IMR-90 (cell line): ENCODE results near the gene ST6GALNAC3. TPM values are rescaled to one million over a fixed set of nuclear protein-coding genes. Genes with fewer than 3 reads are reported as not detected.

Experiments used
- ATAC-seq: fragments of 200-7000 bp; cut with Tn5 transposase; 2 replicates; pipeline ENCODE4 v1.9.1; 2020; ENCODE audit warnings: low read depth, mild to moderate bottlenecking, moderate library complexity
- BruUV-seq: library from RNA; stranded (reverse); fragments of 400-500 nt; replicated peaks from 2 replicates; lab custom pipeline; 2021; lab: Mats Ljungman, UMichigan
- CTCF ChIA-PET: fragments of 300-600 bp; formaldehyde crosslinking; extraction: SDS; loops from one replicate; lab custom pipeline; 2021; ENCODE audit warnings: antibody characterized with exemption; lab: Yijun Ruan, JAX
- POLR2A ChIA-PET: fragments of 300-600 bp; sonication (Branson Sonifier 250); formaldehyde crosslinking; loops from one replicate; lab custom pipeline; 2022; ENCODE audit warnings: antibody characterized with exemption; ENCODE audit not compliant: unreplicated experiment; lab: Charles Lee
- DNase-seq: peaks from one replicate; pipeline ENCODE4 v3.0.0; 2013
- H2AFZ ChIP-seq: replicated peaks from 2 replicates; pipeline ENCODE3; 2013; ENCODE audit warnings: low read length, mild to moderate bottlenecking; ENCODE audit not compliant: poor library complexity
- H2AK5ac ChIP-seq: 2 replicates; pipeline ENCODE4 v1.6.1; 2013; ENCODE audit warnings: low read depth, low read length, inconsistent platforms
- H2AK9ac ChIP-seq: replicated peaks from 2 replicates; pipeline ENCODE3; 2013; ENCODE audit warnings: mild to moderate bottlenecking, low read depth, low read length, moderate library complexity; ENCODE audit not compliant: poor library complexity
- H2BK120ac ChIP-seq: 2 replicates; pipeline ENCODE4 v1.6.1; 2013; ENCODE audit warnings: low read depth, low read length, inconsistent platforms
- H2BK15ac ChIP-seq: 3 replicates; pipeline ENCODE4 v1.6.1; 2013; ENCODE audit warnings: low read depth, low read length, inconsistent platforms
- H2BK20ac ChIP-seq: 2 replicates; pipeline ENCODE4 v1.6.1; 2013; ENCODE audit warnings: low read depth, mild to moderate bottlenecking, inconsistent platforms, low read length, moderate library complexity
- H2BK5ac ChIP-seq: 2 replicates; pipeline ENCODE4 v1.6.1; 2013; ENCODE audit warnings: mild to moderate bottlenecking, low read depth, low read length, inconsistent platforms; ENCODE audit not compliant: poor library complexity, severe bottlenecking
- H3K14ac ChIP-seq: replicated peaks from 2 replicates; pipeline ENCODE4 v1.6.1; 2013; ENCODE audit warnings: low read depth, low read length, inconsistent platforms
- H3K18ac ChIP-seq: 2 replicates; pipeline ENCODE4 v1.6.1; 2013; ENCODE audit warnings: low read depth, low read length, control low read depth
- H3K23ac ChIP-seq: 2 replicates; pipeline ENCODE4 v1.6.1; 2013; ENCODE audit warnings: low read depth, low read length, inconsistent platforms
- H3K27ac ChIP-seq: 2 replicates; pipeline ENCODE4 v1.5.1; 2013; ENCODE audit warnings: mild to moderate bottlenecking, control low read depth, low read length; ENCODE audit not compliant: insufficient read depth
- H3K27me3 ChIP-seq: 2 replicates; pipeline ENCODE4 v1.6.1; 2013; ENCODE audit warnings: low read length; ENCODE audit not compliant: control insufficient read depth, insufficient read depth
- H3K36me3 ChIP-seq: 2 replicates; pipeline ENCODE4 v1.6.1; 2013; ENCODE audit warnings: low read length, mixed read lengths; ENCODE audit not compliant: control insufficient read depth, insufficient read depth
- H3K4ac ChIP-seq: 2 replicates; pipeline ENCODE4 v1.6.1; 2013; ENCODE audit warnings: low read depth, low read length, inconsistent platforms
- H3K4me1 ChIP-seq: 2 replicates; pipeline ENCODE4 v1.6.1; 2013; ENCODE audit warnings: low read length, mixed read lengths; ENCODE audit not compliant: control insufficient read depth, insufficient read depth
- H3K4me2 ChIP-seq: 2 replicates; pipeline ENCODE4 v1.6.1; 2013; ENCODE audit warnings: low read depth, mild to moderate bottlenecking, control low read depth, low read length, moderate library complexity
- H3K4me3 ChIP-seq: 2 replicates; pipeline ENCODE4 v1.5.1; 2013; ENCODE audit warnings: low read depth, mild to moderate bottlenecking, control low read depth, low read length, moderate library complexity; ENCODE audit not compliant: insufficient read depth
- H3K56ac ChIP-seq: 2 replicates; pipeline ENCODE4 v1.6.1; 2013; ENCODE audit warnings: low read length, inconsistent platforms; ENCODE audit not compliant: insufficient read depth; ENCODE audit errors: extremely low read depth
- H3K79me1 ChIP-seq, 2 experiments: 2 replicates each; pipeline ENCODE4 v1.6.1; 2013; ENCODE audit warnings: low read length in 2 of 2, inconsistent platforms in 1 of 2, low read depth in 1 of 2
- H3K9ac ChIP-seq: 2 replicates; pipeline ENCODE4 v1.6.1; 2013; ENCODE audit warnings: low read depth, low read length, control low read depth
- H3K9me1 ChIP-seq: 2 replicates; pipeline ENCODE4 v1.6.1; 2013; ENCODE audit warnings: low read length, inconsistent platforms; ENCODE audit not compliant: insufficient read depth
- H3K9me3 ChIP-seq: 2 replicates; pipeline ENCODE4 v1.6.1; 2013; ENCODE audit warnings: low read length; ENCODE audit not compliant: control insufficient read depth, insufficient read depth
- H4K20me1 ChIP-seq: 2 replicates; pipeline ENCODE4 v1.6.1; 2013; ENCODE audit warnings: low read length, inconsistent platforms; ENCODE audit not compliant: insufficient read depth
- H4K5ac ChIP-seq: 2 replicates; pipeline ENCODE4 v1.6.1; 2013; ENCODE audit warnings: mild to moderate bottlenecking, low read depth, low read length, control low read depth
- H4K8ac ChIP-seq, 2 experiments: 2 replicates each; pipeline ENCODE4 v1.6.1; 2013; ENCODE audit warnings: low read depth in 2 of 2, low read length in 2 of 2, control low read depth in 1 of 2, inconsistent platforms in 1 of 2
- H4K91ac ChIP-seq: 2 replicates; pipeline ENCODE4 v1.6.1; 2013; ENCODE audit warnings: low read depth, low read length, inconsistent platforms; ENCODE audit not compliant: insufficient read depth
- BHLHE40 ChIP-seq: fragments of 150-350 bp; IDR thresholded peaks from 2 replicates; pipeline ENCODE4 v1.6.1; 2016; ENCODE audit warnings: mild to moderate bottlenecking, low read depth, low read length
- CEBPB ChIP-seq: IDR thresholded peaks from 2 replicates; pipeline ENCODE4 v1.6.1; 2012; ENCODE audit warnings: low read depth, low read length, improper control_type of control experiment
- MAZ ChIP-seq: IDR thresholded peaks from 2 replicates; pipeline ENCODE4 v1.6.1; 2012; ENCODE audit warnings: low read depth, mild to moderate bottlenecking, low read length, improper control_type of control experiment, moderate library complexity, borderline replicate concordance
- MXI1 ChIP-seq: IDR thresholded peaks from 2 replicates; pipeline ENCODE4 v1.6.1; 2012; ENCODE audit warnings: low read depth, mild to moderate bottlenecking, low read length, moderate library complexity, borderline replicate concordance
- RFX5 ChIP-seq: IDR thresholded peaks from 2 replicates; pipeline ENCODE4 v1.8.0; 2012; ENCODE audit warnings: low read depth, mild to moderate bottlenecking, low read length, moderate library complexity
- WGBS, 2 experiments: methylation state at CpG; one replicate each; pipeline versions ENCODE4 v1.1.5 to v1.1.7; 2013; ENCODE audit warnings: missing lambda C conversion rate in 2 of 2; ENCODE audit not compliant: insufficient read length in 1 of 2; ENCODE audit errors: extremely low coverage in 2 of 2; 5-methylcytosine and 5-hydroxymethylcytosine counted together
- dilution Hi-C: fragments of 300-500 bp; cut with HindIII; formaldehyde crosslinking; loops from one replicate; pipeline ENCODE4 v1.14.3; 2018; ENCODE audit warnings: low sequenced_read_pairs; ENCODE audit not compliant: unreplicated experiment
- in situ Hi-C: fragments of 300-500 bp; cut with MboI; formaldehyde crosslinking; loops from 3 replicates; pipeline ENCODE4 v1.14.3; 2019; ENCODE audit warnings: low sequenced_read_pairs, inconsistent platforms, mixed read lengths
- intact Hi-C: fragments of 100-400 bp; cut with micrococcal nuclease; formaldehyde crosslinking; loops from 2 replicates; pipeline ENCODE4 v1.10.0; 2022
- polyA plus RNA-seq, 3 experiments: library from polyadenylated mRNA; depleted of rRNA; stranded (reverse); fragments of >200 nt; gene quantifications; 2 replicates each; pipeline ENCODE4 v1.2.3, GENCODE V29; 2012; ENCODE audit warnings: low replicate concordance in 1 of 3
- total RNA-seq: library from RNA; depleted of rRNA; stranded (reverse); fragments of >200 nt; gene quantifications from 2 replicates; pipeline ENCODE4 v1.2.3, GENCODE V29; 2012
- TF ChIP-seq, protein P1 (sequence below): conservative IDR thresholded peaks from 2 replicates; pipeline ENCODE4 v1.5.1; 2012; ENCODE audit warnings: mild to moderate bottlenecking, low read depth, low read length, improper control_type of control experiment

ST6GALNAC3 gene
- total and polyA plus RNA-seq, 2 of the 4 experiments (the other 2 are of a cell fraction): 0.65 to 1.3 TPM

DNA sequence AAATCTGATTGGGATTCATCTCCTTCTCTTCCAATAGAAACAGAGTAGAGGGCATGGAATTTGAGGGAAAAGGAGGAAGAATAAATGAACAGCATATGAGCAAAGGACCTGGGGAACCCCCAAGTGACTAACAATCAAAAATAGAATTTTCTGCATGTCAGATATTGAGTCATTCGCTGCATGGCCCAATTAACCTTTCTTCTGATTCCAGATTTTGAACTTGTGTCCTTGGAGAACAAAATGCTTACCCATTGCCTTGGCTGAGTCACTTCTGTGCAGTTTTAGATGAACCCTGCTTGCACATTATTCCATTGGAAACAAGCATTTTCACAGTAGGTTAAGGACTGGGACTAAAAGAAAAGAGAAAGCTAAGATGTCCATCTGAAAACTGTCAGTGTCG, 390.5 kb downstream of the ST6GALNAC3 start:
- dilution Hi-C loops: no loop called here
- no peaks in the 10 kb centered on the region for H3K36me3 ChIP-seq
- no peak overlapping the region for H3K23ac ChIP-seq
- no peak overlapping the region for H2BK20ac ChIP-seq
- ChIA-PET POLR2A (no interaction called here), CTCF (no interaction called here)
- no peak overlapping the region for H3K27ac ChIP-seq
- no peak overlapping the region for H4K5ac ChIP-seq
- no peak overlapping the region for H2AK5ac ChIP-seq
- H3K9ac ChIP-seq: no peak overlapping the region
- no peak for ATAC-seq
- no peak overlapping the region for H3K4me2 ChIP-seq
- WGBS, 2 experiments: 83% methylated on average over 1 of the region's 2 CpGs; no CpG with 5 or more reads in 1 of the 2 experiments
- DNase-seq: peak; percentile 65
- no peak overlapping the region for H2BK5ac ChIP-seq
- no peaks in the 10 kb centered on the region for H3K4me1 ChIP-seq
- no peaks in the 10 kb centered on the region for H4K20me1 ChIP-seq
- no TSS peak for BruUV-seq
- no peak overlapping the region for H3K4me3 ChIP-seq
- no peak overlapping the region for H2BK15ac ChIP-seq
- H3K14ac ChIP-seq: no peak overlapping the region
- no peak overlapping the region for H3K4ac ChIP-seq
- TF ChIP-seq CEBPB (no peak), MXI1 (no peak), RFX5 (no peak), BHLHE40 (no peak), MAZ (no peak)
- TF ChIP-seq, protein P1, sequence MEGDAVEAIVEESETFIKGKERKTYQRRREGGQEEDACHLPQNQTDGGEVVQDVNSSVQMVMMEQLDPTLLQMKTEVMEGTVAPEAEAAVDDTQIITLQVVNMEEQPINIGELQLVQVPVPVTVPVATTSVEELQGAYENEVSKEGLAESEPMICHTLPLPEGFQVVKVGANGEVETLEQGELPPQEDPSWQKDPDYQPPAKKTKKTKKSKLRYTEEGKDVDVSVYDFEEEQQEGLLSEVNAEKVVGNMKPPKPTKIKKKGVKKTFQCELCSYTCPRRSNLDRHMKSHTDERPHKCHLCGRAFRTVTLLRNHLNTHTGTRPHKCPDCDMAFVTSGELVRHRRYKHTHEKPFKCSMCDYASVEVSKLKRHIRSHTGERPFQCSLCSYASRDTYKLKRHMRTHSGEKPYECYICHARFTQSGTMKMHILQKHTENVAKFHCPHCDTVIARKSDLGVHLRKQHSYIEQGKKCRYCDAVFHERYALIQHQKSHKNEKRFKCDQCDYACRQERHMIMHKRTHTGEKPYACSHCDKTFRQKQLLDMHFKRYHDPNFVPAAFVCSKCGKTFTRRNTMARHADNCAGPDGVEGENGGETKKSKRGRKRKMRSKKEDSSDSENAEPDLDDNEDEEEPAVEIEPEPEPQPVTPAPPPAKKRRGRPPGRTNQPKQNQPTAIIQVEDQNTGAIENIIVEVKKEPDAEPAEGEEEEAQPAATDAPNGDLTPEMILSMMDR: no peak
- no peaks in the 10 kb centered on the region for H3K9me1 ChIP-seq
- no peaks in the 10 kb centered on the region for H3K27me3 ChIP-seq
- in situ Hi-C loops: no loop called here
- H3K56ac ChIP-seq: no peak overlapping the region
- intact Hi-C loops: no loop called here
- H4K91ac ChIP-seq: no peak overlapping the region
- H3K9me3 ChIP-seq: no peaks in the 10 kb centered on the region
- H2BK120ac ChIP-seq: no peak overlapping the region
- no peak overlapping the region for H3K18ac ChIP-seq
- no peak overlapping the region for H2AK9ac ChIP-seq
- no peak overlapping the region for H4K8ac ChIP-seq
- H3K79me1 ChIP-seq: no peaks in the 10 kb centered on the region
- no peak overlapping the region for H2AFZ ChIP-seq
